ENCODE measurements around the gene NLRC3. TPM values are rescaled to one million over a fixed set of nuclear protein-coding genes. Genes with fewer than 3 reads are reported as not detected.

The NLRC3 gene
- total RNA-seq, 1 experiment from 2014 or later: not detected

GRCh38 chr16:3580686-3581085 is 3.5 kb upstream of the NLRC3 start:
- H3K4me1 ChIP-seq: no peaks in the 10 kb centered on the region
- H3K27me3 ChIP-seq (replicated peaks; ENCODE audit: control insufficient read depth, insufficient read depth, low read length): no peaks in the 10 kb centered on the region
- peaks cover 13% of the 10 kb centered on the region for H3K36me3 Mint-ChIP-seq (ENCODE audit: insufficient read depth, unreplicated experiment)
- H3K27me3 Mint-ChIP-seq (ENCODE audit: insufficient read depth, unreplicated experiment): no peaks in the 10 kb centered on the region
- H3K4me1 Mint-ChIP-seq (ENCODE audit: low read depth, unreplicated experiment): no peaks in the 10 kb centered on the region
- H3K9me3 ChIP-seq: no peaks in the 10 kb centered on the region
- TF ChIP-seq CTCF (IDR thresholded peaks at IDR 0.05; ENCODE audit: insufficient read depth in 1 of 2, low read depth in 1 of 2, low read length in 1 of 2, severe bottlenecking in 1 of 2, unreplicated experiment in 1 of 2): no peak
- DNase-seq: no peak
- ChIA-PET CTCF (no interaction called here), POLR2A (interaction anchor here (0.5 kb wide), 1 partner anchor 473 kb away, joined by 3 read pairs; no protein-coding TSS in a partner anchor)
- H3K9me3 Mint-ChIP-seq (ENCODE audit: unreplicated experiment): no peaks in the 10 kb centered on the region
- no TSS peak for BruUV-seq (replicated peaks)
- no peaks in the 10 kb centered on the region for H3K36me3 ChIP-seq (ENCODE audit: control insufficient read depth, insufficient read depth, low read length)
- H3K27ac Mint-ChIP-seq (ENCODE audit: unreplicated experiment): no peak overlapping the region
- H3K4me3 ChIP-seq (ENCODE audit: low read depth, low read length): no peak overlapping the region
- no peak overlapping the region for H3K4me3 Mint-ChIP-seq (ENCODE audit: unreplicated experiment)
- intact Hi-C loops (cut with micrococcal nuclease; ENCODE audit: unreplicated experiment): no loop called here

- H3K36me3 Mint-ChIP-seq (ENCODE audit: insufficient read depth, unreplicated experiment): peaks cover 13% of the 10 kb centered on the region
- H3K27me3 ChIP-seq (replicated peaks; ENCODE audit: control insufficient read depth, insufficient read depth, low read length): no peaks in the 10 kb centered on the region
These were observed 3.0 kb upstream of the NLRC3 start for GRCh38 chr16:3580251-3580651.

GRCh38 chr16:3579776-3580175 is 2.6 kb upstream of the NLRC3 start:
- Mint-ChIP-seq H3K9me3 (ENCODE audit: unreplicated experiment) (no peaks in the 10 kb centered on the region), H3K27ac (ENCODE audit: unreplicated experiment) (no peak overlapping the region), H3K4me1 (ENCODE audit: low read depth, unreplicated experiment) (no peaks in the 10 kb centered on the region), H3K4me3 (ENCODE audit: unreplicated experiment) (no peak overlapping the region), H3K27me3 (ENCODE audit: insufficient read depth, unreplicated experiment) (no peaks in the 10 kb centered on the region), H3K36me3 (ENCODE audit: insufficient read depth, unreplicated experiment) (peaks cover 13% of the 10 kb centered on the region)
- Histone ChIP-seq H3K9me3 (no peaks in the 10 kb centered on the region), H3K36me3 (ENCODE audit: control insufficient read depth, insufficient read depth, low read length) (no peaks in the 10 kb centered on the region), H3K4me3 (ENCODE audit: low read depth, low read length) (no peak overlapping the region), H3K27me3 (replicated peaks; ENCODE audit: control insufficient read depth, insufficient read depth, low read length) (no peaks in the 10 kb centered on the region), H3K4me1 (no peaks in the 10 kb centered on the region)
- BruUV-seq (replicated peaks): no TSS peak
- no peak for TF ChIP-seq CTCF (IDR thresholded peaks at IDR 0.05; ENCODE audit: insufficient read depth in 1 of 2, low read depth in 1 of 2, low read length in 1 of 2, severe bottlenecking in 1 of 2, unreplicated experiment in 1 of 2)
- POLR2A ChIA-PET: no interaction called here
- CTCF ChIA-PET: no interaction called here
- intact Hi-C loops (cut with micrococcal nuclease; ENCODE audit: unreplicated experiment): no loop called here
- DNase-seq: no peak

More at GRCh38 chr16:3580251-3580651, 3.0 kb upstream of the NLRC3 start:
- no peaks in the 10 kb centered on the region for H3K4me1 Mint-ChIP-seq (ENCODE audit: low read depth, unreplicated experiment)
- H3K9me3 Mint-ChIP-seq (ENCODE audit: unreplicated experiment): no peaks in the 10 kb centered on the region
- no peak for TF ChIP-seq CTCF (IDR thresholded peaks at IDR 0.05; ENCODE audit: insufficient read depth in 1 of 2, low read depth in 1 of 2, low read length in 1 of 2, severe bottlenecking in 1 of 2, unreplicated experiment in 1 of 2)
- no peaks in the 10 kb centered on the region for H3K4me1 ChIP-seq
- H3K4me3 ChIP-seq (ENCODE audit: low read depth, low read length): no peak overlapping the region
- no TSS peak for BruUV-seq (replicated peaks)
- ChIA-PET POLR2A (interaction anchor here (0.5 kb wide), 1 partner anchor 474 kb away, joined by 3 read pairs; no protein-coding TSS in a partner anchor), CTCF (no interaction called here)
- H3K9me3 ChIP-seq: no peaks in the 10 kb centered on the region
- no peak overlapping the region for H3K27ac Mint-ChIP-seq (ENCODE audit: unreplicated experiment)
- no peaks in the 10 kb centered on the region for H3K36me3 ChIP-seq (ENCODE audit: control insufficient read depth, insufficient read depth, low read length)
- H3K4me3 Mint-ChIP-seq (ENCODE audit: unreplicated experiment): no peak overlapping the region
- no peak for DNase-seq
- H3K27me3 Mint-ChIP-seq (ENCODE audit: insufficient read depth, unreplicated experiment): no peaks in the 10 kb centered on the region
- intact Hi-C loops (cut with micrococcal nuclease; ENCODE audit: unreplicated experiment): no loop called here

All from Caco-2 (cell line).